ENCODE data around the gene PPARG. TPM values are rescaled to one million over a fixed set of nuclear protein-coding genes. Genes with fewer than 3 reads are reported as not detected.

PPARG gene
- total and polyA plus RNA-seq, 2 experiments from 2014 or later = 25.1 to 37.9 TPM

GRCh38 chr3:12342151-12342550 lies 53.3 kb downstream of the PPARG start:
- Histone ChIP-seq H3K79me2 (peaks cover 2% of the 10 kb centered on the region), H3K4me3 (no peak overlapping the region), H3K4me1 (ENCODE audit: insufficient read depth) (no peaks in the 10 kb centered on the region), H4K20me1 (ENCODE audit: insufficient read depth, poor library complexity, severe bottlenecking) (no peaks in the 10 kb centered on the region), H3K27ac (no peak overlapping the region), H3K9me3 (ENCODE audit: low read depth) (no peaks in the 10 kb centered on the region), H3K4me2 (no peak overlapping the region), H3K9me2 (replicated peaks; ENCODE audit: insufficient read depth) (no peaks in the 10 kb centered on the region), H2AFZ (no peak overlapping the region), H3K36me3 (replicated peaks; ENCODE audit: insufficient read depth, low read depth) (no peaks in the 10 kb centered on the region), H3K27me3 (no peaks in the 10 kb centered on the region)
- TF ChIP-seq EZH2 (IDR thresholded peaks at IDR 0.05; ENCODE audit: borderline replicate concordance) (no peak), EZH2phosphoT487 (IDR thresholded peaks at IDR 0.05; ENCODE audit: low read depth, severe bottlenecking, unreplicated experiment) (no peak), CTCF (IDR thresholded peaks at IDR 0.05; ENCODE audit: poor library complexity) (no peak)
- DNase-seq (ENCODE audit: low spot score) = no peak

- no peak overlapping the region for H3K4me2 ChIP-seq
- 83% methylated on average over 3 of the region's 3 CpGs for WGBS (ENCODE audit: low lambda C conversion rate, missing lambda C conversion rate)
- no peaks in the 10 kb centered on the region for H3K36me3 ChIP-seq (replicated peaks; ENCODE audit: insufficient read depth, low read depth)
- no peak overlapping the region for H2AFZ ChIP-seq
- no peaks in the 10 kb centered on the region for H3K4me1 ChIP-seq (ENCODE audit: insufficient read depth)
- no peak for DNase-seq (ENCODE audit: low spot score)
- H3K9me3 ChIP-seq (ENCODE audit: low read depth) = no peaks in the 10 kb centered on the region
- H4K20me1 ChIP-seq (ENCODE audit: insufficient read depth, poor library complexity, severe bottlenecking) = no peaks in the 10 kb centered on the region
- no peaks in the 10 kb centered on the region for H3K27me3 ChIP-seq
- no peak overlapping the region for H3K4me3 ChIP-seq
- H3K9me2 ChIP-seq (replicated peaks; ENCODE audit: insufficient read depth) = no peaks in the 10 kb centered on the region
- H3K27ac ChIP-seq = no peak overlapping the region
- no peak for TF ChIP-seq EZH2phosphoT487 (IDR thresholded peaks at IDR 0.05; ENCODE audit: low read depth, severe bottlenecking, unreplicated experiment)
- TF ChIP-seq EZH2 (IDR thresholded peaks at IDR 0.05; ENCODE audit: borderline replicate concordance) = no peak
- TF ChIP-seq CTCF (IDR thresholded peaks at IDR 0.05; ENCODE audit: poor library complexity) = no peak
- peaks cover 2% of the 10 kb centered on the region for H3K79me2 ChIP-seq
Observed at GRCh38 chr3:12343047-12343501, 54.2 kb downstream of the PPARG start.

GRCh38 chr3:12345141-12345561 lies 56.3 kb downstream of the PPARG start:
- no peaks in the 10 kb centered on the region for H3K9me2 ChIP-seq (replicated peaks; ENCODE audit: insufficient read depth)
- no peak for TF ChIP-seq EZH2phosphoT487 (IDR thresholded peaks at IDR 0.05; ENCODE audit: low read depth, severe bottlenecking, unreplicated experiment)
- TF ChIP-seq EZH2 (IDR thresholded peaks at IDR 0.05; ENCODE audit: borderline replicate concordance) = no peak
- TF ChIP-seq CTCF (IDR thresholded peaks at IDR 0.05; ENCODE audit: poor library complexity) = no peak
- H2AFZ ChIP-seq = no peak overlapping the region
- no peak overlapping the region for H3K4me2 ChIP-seq
- no peak overlapping the region for H3K4me3 ChIP-seq
- no peaks in the 10 kb centered on the region for H3K9me3 ChIP-seq (ENCODE audit: low read depth)
- no peak overlapping the region for H3K27ac ChIP-seq
- H3K79me2 ChIP-seq = peaks cover 2% of the 10 kb centered on the region
- H3K27me3 ChIP-seq = no peaks in the 10 kb centered on the region
- no peaks in the 10 kb centered on the region for H3K36me3 ChIP-seq (replicated peaks; ENCODE audit: insufficient read depth, low read depth)
- WGBS (ENCODE audit: low lambda C conversion rate, missing lambda C conversion rate) = 85% methylated on average over 5 of the region's 5 CpGs
- no peaks in the 10 kb centered on the region for H3K4me1 ChIP-seq (ENCODE audit: insufficient read depth)
- no peak for DNase-seq (ENCODE audit: low spot score)
- no peaks in the 10 kb centered on the region for H4K20me1 ChIP-seq (ENCODE audit: insufficient read depth, poor library complexity, severe bottlenecking)

All from hepatocyte (in vitro differentiated cells).